Vagina (tissue), 2 donors: ENCODE data around the gene TPCN2.

ENCODE experiments used
- CTCF ChIP-seq, 3 experiments: fragments of 450-650 bp in 2 of 3; fragments of 200-600 bp in 1 of 3; sonication (generic) in 1 of 3; IDR thresholded peaks; one replicate each; pipeline ENCODE4 v1.5.1; 2017 to 2019; ENCODE audit warnings: antibody characterized with exemption in 3 of 3, mild to moderate bottlenecking in 2 of 3, moderate library complexity in 2 of 3
- POLR2A ChIP-seq, 2 donors: fragments of 450-650 bp; IDR thresholded peaks; one replicate each; pipeline ENCODE4 v1.6.1; 2017; ENCODE audit warnings: antibody characterized with exemption in 2 of 2, mild to moderate bottlenecking in 2 of 2, moderate library complexity in 2 of 2
- POLR2AphosphoS5 ChIP-seq, 2 donors: sonication (generic); formaldehyde crosslinking; IDR thresholded peaks; one replicate each; pipeline ENCODE4 v1.9.0; 2017; ENCODE audit warnings: antibody characterized with exemption in 2 of 2, mild to moderate bottlenecking in 2 of 2, low read depth in 1 of 2; ENCODE audit not compliant: insufficient read depth in 1 of 2

- TF ChIP-seq CTCF (IDR thresholded peaks at IDR 0.05) (no peak), POLR2A (IDR thresholded peaks at IDR 0.05) (no peak), POLR2AphosphoS5 (IDR thresholded peaks at IDR 0.05; ENCODE audit: insufficient read depth in 1 of 2, low read depth in 1 of 2) (no peak)
These were observed 47.7 kb downstream of the TPCN2 start for GRCh38 chr11:69096473-69096872.
